Glutamatergic neuron (in vitro differentiated cells): Measurements from ENCODE around the gene SLC13A2. TPM values are rescaled to one million over a fixed set of nuclear protein-coding genes. Genes with fewer than 3 reads are reported as not detected.

Experiments
- DNase-seq: peaks from one replicate; pipeline ENCODE4 v3.0.0; 2022
- H3K27ac Mint-ChIP-seq: one replicate; pipeline ENCODE4 v1.8.0; 2020; ENCODE audit warnings: mild to moderate bottlenecking, mixed read lengths, inconsistent platforms; ENCODE audit not compliant: unreplicated experiment
- H3K27me3 Mint-ChIP-seq: one replicate; pipeline ENCODE4 v1.8.0; 2020; ENCODE audit warnings: mild to moderate bottlenecking, moderate library complexity, mixed read lengths, inconsistent platforms; ENCODE audit not compliant: unreplicated experiment
- H3K36me3 Mint-ChIP-seq: one replicate; pipeline ENCODE4 v1.8.0; 2020; ENCODE audit warnings: mild to moderate bottlenecking, mixed read lengths, inconsistent platforms; ENCODE audit not compliant: unreplicated experiment
- H3K4me1 Mint-ChIP-seq: one replicate; pipeline ENCODE4 v1.8.0; 2020; ENCODE audit warnings: mild to moderate bottlenecking, low read depth, mixed read lengths, inconsistent platforms; ENCODE audit not compliant: unreplicated experiment
- H3K4me3 Mint-ChIP-seq: one replicate; pipeline ENCODE4 v1.8.0; 2020; ENCODE audit warnings: mild to moderate bottlenecking, mixed read lengths, inconsistent platforms; ENCODE audit not compliant: unreplicated experiment
- H3K9me3 Mint-ChIP-seq: one replicate; pipeline ENCODE4 v1.8.0; 2020; ENCODE audit warnings: mild to moderate bottlenecking, moderate library complexity, mixed read lengths, inconsistent platforms; ENCODE audit not compliant: unreplicated experiment
- CTCF ChIP-seq: fragments of 200-600 bp; sonication (generic); IDR thresholded peaks from one replicate; pipeline ENCODE4 v1.5.0; 2021; ENCODE audit not compliant: partially characterized antibody, unreplicated experiment
- total RNA-seq: library from RNA; stranded (reverse); fragmentation: NEBNext Ultra II Directional; extraction: Animal tissue kit (Norgen Biotek cat#: 25700); gene quantifications from one replicate; pipeline ENCODE4 v1.2.1, GENCODE V29; 2021; ENCODE audit not compliant: unreplicated experiment

Gene SLC13A2
- total RNA-seq, 1 donor from 2014 or later, result not detected

GRCh38 chr17:28524476-28525424, 51.3 kb downstream of the SLC13A2 start:
- no peak for TF ChIP-seq CTCF
- Mint-ChIP-seq H3K27ac (no peak overlapping the region), H3K27me3 (peaks cover 6% of the 10 kb centered on the region), H3K4me3 (no peak overlapping the region), H3K36me3 (no peaks in the 10 kb centered on the region), H3K9me3 (peaks cover 6% of the 10 kb centered on the region), H3K4me1 (peaks cover 17% of the 10 kb centered on the region)
- no peak for DNase-seq

- TF ChIP-seq CTCF, result no peak
- DNase-seq, result no peak
- Mint-ChIP-seq H3K9me3 (peaks cover 6% of the 10 kb centered on the region), H3K27me3 (peaks cover 4% of the 10 kb centered on the region), H3K4me3 (no peak overlapping the region), H3K36me3 (no peaks in the 10 kb centered on the region), H3K27ac (peak overlapping the region; percentile 62), H3K4me1 (peaks cover 19% of the 10 kb centered on the region)
Measured at GRCh38 chr17:28526381-28526780, 52.9 kb downstream of the SLC13A2 start.

- Mint-ChIP-seq H3K27ac (no peak overlapping the region), H3K36me3 (no peaks in the 10 kb centered on the region), H3K4me3 (no peak overlapping the region), H3K4me1 (peaks cover 19% of the 10 kb centered on the region), H3K9me3 (peaks cover 6% of the 10 kb centered on the region), H3K27me3 (peaks cover 4% of the 10 kb centered on the region)
- no peak for DNase-seq
- no peak for TF ChIP-seq CTCF
Measured at GRCh38 chr17:28527181-28527681, 53.8 kb downstream of the SLC13A2 start.

- DNase-seq, result no peak
- peaks cover 4% of the 10 kb centered on the region for H3K27me3 Mint-ChIP-seq
- no peaks in the 10 kb centered on the region for H3K36me3 Mint-ChIP-seq
- TF ChIP-seq CTCF, result no peak
- peaks cover 19% of the 10 kb centered on the region for H3K4me1 Mint-ChIP-seq
- H3K27ac Mint-ChIP-seq, result no peak overlapping the region
- H3K4me3 Mint-ChIP-seq, result no peak overlapping the region
- peaks cover 6% of the 10 kb centered on the region for H3K9me3 Mint-ChIP-seq
Measured at GRCh38 chr17:28527859-28528258, 54.4 kb downstream of the SLC13A2 start.
